ENCODE results near the gene ARFIP1. TPM values are rescaled to one million over a fixed set of nuclear protein-coding genes. Genes with fewer than 3 reads are reported as not detected.

The ARFIP1 gene
- total and polyA plus RNA-seq, 2 of the 8 experiments (the other 6 are each of a cell fraction or from before 2014, with no cell fraction given): 13.5 to 38.0 TPM

GRCh38 chr4:152828122-152828521 is 48.4 kb downstream of the ARFIP1 start:
- Histone ChIP-seq H3K4ac (replicated peaks; ENCODE audit: insufficient read length, low read depth, low read length) (no peak overlapping the region), H3K18ac (ENCODE audit: extremely low read depth, low read length) (no peak overlapping the region), H3K27ac (ENCODE audit: low read depth, low read length) (no peak overlapping the region), H4K5ac (ENCODE audit: insufficient read length, low read depth, low read length) (no peak overlapping the region), H3K36me3 (ENCODE audit: control insufficient read depth in 2 of 4, insufficient read depth in 4 of 4, low read length in 3 of 4) (peaks cover 0 to 5% (median 0%) of the 10 kb centered on the region in 4 experiments; a peak in 2 of 8 replicates), H3K4me1 (replicated peaks in 1 of 4; ENCODE audit: control insufficient read depth in 3 of 4, insufficient read depth in 4 of 4, low read length in 3 of 4) (no peaks in the 10 kb centered on the region), H2AK5ac (ENCODE audit: low read depth, low read length) (no peak overlapping the region), H3K27me3 (replicated peaks in 1 of 4; ENCODE audit: control insufficient read depth in 3 of 4, extremely low read depth in 1 of 4, insufficient read depth in 3 of 4, low read length in 3 of 4) (no peaks in the 10 kb centered on the region), H2BK15ac (ENCODE audit: low read length) (no peak overlapping the region), H2BK120ac (replicated peaks; ENCODE audit: low read depth, low read length) (no peak overlapping the region), H2BK20ac (ENCODE audit: low read length) (no peak overlapping the region), H3K56ac (replicated peaks; ENCODE audit: insufficient read length, low read depth, low read length) (no peak overlapping the region), H3K79me2 (ENCODE audit: control insufficient read depth in 1 of 2, insufficient read depth in 2 of 2, low read length in 2 of 2) (no peaks in the 10 kb centered on the region), H4K8ac (ENCODE audit: extremely low read depth, insufficient read depth, low read length) (no peak overlapping the region), H3K14ac (ENCODE audit: insufficient read length) (no peak overlapping the region), H3K23ac (ENCODE audit: insufficient read length) (no peak overlapping the region), H4K91ac (replicated peaks; ENCODE audit: insufficient read length, low read length) (no peak overlapping the region), H2AFZ (ENCODE audit: low read length) (no peak overlapping the region), H2BK5ac (ENCODE audit: low read depth, low read length) (no peak overlapping the region), H2BK12ac (ENCODE audit: low read depth, low read length) (no peak overlapping the region), H3K9ac (replicated peaks in 1 of 4; ENCODE audit: extremely low read depth in 1 of 4, low read depth in 3 of 4, low read length in 3 of 4) (no peak overlapping the region), H4K20me1 (replicated peaks in 1 of 2; ENCODE audit: control insufficient read depth in 1 of 2, insufficient read depth in 2 of 2, low read length in 2 of 2) (no peaks in the 10 kb centered on the region), H3K23me2 (ENCODE audit: low read depth, low read length) (no peaks in the 10 kb centered on the region), H3K4me3 (ENCODE audit: extremely low read depth in 1 of 4, insufficient read depth in 2 of 4, low read depth in 3 of 4, low read length in 4 of 4) (no peak overlapping the region), H3K4me2 (ENCODE audit: insufficient read depth in 1 of 2, low read depth in 2 of 2, low read length in 2 of 2) (no peak overlapping the region), H3K9me3 (ENCODE audit: insufficient read depth in 2 of 2, low read depth in 1 of 2, low read length in 1 of 2) (0 out of 4 replicates have a peak, but pooled peaks cover 0 to 3% of the 10 kb centered on the region in 2 experiments), H3K79me1 (ENCODE audit: low read depth, low read length) (no peaks in the 10 kb centered on the region; the same call in 1 of the 2 replicates)
- ChIA-PET POLR2A (ENCODE audit: partially characterized antibody) (interaction anchor here (0.9 kb wide), 1 partner anchor 15 kb away, joined by 5 read pairs; no protein-coding TSS in a partner anchor), CTCF (ENCODE audit: partially characterized antibody) (interaction anchor here (1.3 kb wide), 1 partner anchor 300 kb away, joined by 3 read pairs; no protein-coding TSS in a partner anchor)
- DNase-seq (ENCODE audit: low read depth in 1 of 2, low spot score in 2 of 2): no peak
- no peak for FAIRE-seq
- WGBS, 2 experiments (ENCODE audit: extremely low coverage in 1 of 2, insufficient coverage in 1 of 2, insufficient read length in 1 of 2, insufficient replicate concordance in 2 of 2, low coverage in 1 of 2, low lambda C conversion rate in 2 of 2, missing lambda C conversion rate in 1 of 2): 100% methylated on average over 1 of the region's 1 CpG; no CpG with 5 or more reads in 1 of the 2 experiments
- no peak for TF ChIP-seq POU5F1 (IDR thresholded peaks at IDR 0.05; ENCODE audit: low read depth, low read length)
- TF ChIP-seq TEAD4 (IDR thresholded peaks at IDR 0.05; ENCODE audit: low read depth, low read length): no peak
- TF ChIP-seq PHF8 (conservative IDR thresholded peaks at IDR 0.05; ENCODE audit: low read depth, low read length): no peak
- no peak for TF ChIP-seq FOSL1 (IDR thresholded peaks at IDR 0.05; ENCODE audit: insufficient read depth, low read depth, low read length)
- no peak for TF ChIP-seq TBP (IDR thresholded peaks at IDR 0.05; ENCODE audit: low read depth, low read length)
- no peak for TF ChIP-seq KDM5A (IDR thresholded peaks at IDR 0.05; ENCODE audit: low read length)
- no peak for TF ChIP-seq CTCF (IDR thresholded peaks at IDR 0.05; ENCODE audit: control extremely low read depth in 1 of 3, insufficient read depth in 1 of 3, low read depth in 1 of 3, low read length in 3 of 3)
- no peak for TF ChIP-seq JUN (IDR thresholded peaks at IDR 0.05; ENCODE audit: low read depth, low read length)
- TF ChIP-seq SP1 (IDR thresholded peaks at IDR 0.05; ENCODE audit: low read depth, low read length): no peak
- no peak for TF ChIP-seq CBX5 (IDR thresholded peaks at IDR 0.05; ENCODE audit: low read depth, low read length)
- no peak for TF ChIP-seq SIN3A (conservative IDR thresholded peaks at IDR 0.05 in 1 of 2, IDR thresholded peaks at IDR 0.05 in 1 of 2; ENCODE audit: low read depth in 1 of 2, low read length in 2 of 2)
